ENCODE results near the gene STOX2. TPM values are rescaled to one million over a fixed set of nuclear protein-coding genes. Genes with fewer than 3 reads are reported as not detected.

The STOX2 gene
- total RNA-seq, 1 donor from 2014 or later: 1.9 TPM

GRCh38 chr4:184059099-184059498 lies 154.0 kb downstream of the STOX2 start:
- TF ChIP-seq CTCF (IDR thresholded peaks at IDR 0.05): no peak
- Mint-ChIP-seq H3K4me3 (ENCODE audit: unreplicated experiment) (no peak overlapping the region), H3K36me3 (ENCODE audit: low read depth) (no peaks in the 10 kb centered on the region), H3K4me1 (ENCODE audit: low read depth) (no peaks in the 10 kb centered on the region), H3K27ac (ENCODE audit: unreplicated experiment) (no peak overlapping the region), H3K27me3 (ENCODE audit: low read depth) (peaks cover 13% of the 10 kb centered on the region), H3K9me3 (ENCODE audit: low read depth) (peaks cover 2% of the 10 kb centered on the region)
- no peak for DNase-seq (ENCODE audit: low spot score)

- TF ChIP-seq CTCF (IDR thresholded peaks at IDR 0.05): no peak
- Mint-ChIP-seq H3K27ac (ENCODE audit: unreplicated experiment) (no peak overlapping the region), H3K9me3 (ENCODE audit: low read depth) (no peaks in the 10 kb centered on the region), H3K4me1 (ENCODE audit: low read depth) (no peaks in the 10 kb centered on the region), H3K4me3 (ENCODE audit: unreplicated experiment) (no peak overlapping the region), H3K27me3 (ENCODE audit: low read depth) (peaks cover 5% of the 10 kb centered on the region), H3K36me3 (ENCODE audit: low read depth) (no peaks in the 10 kb centered on the region)
- no peak for DNase-seq (ENCODE audit: low spot score)
These were observed 156.5 kb downstream of the STOX2 start for GRCh38 chr4:184061582-184061981.

- Mint-ChIP-seq H3K27me3 (ENCODE audit: low read depth) (peaks cover 5% of the 10 kb centered on the region), H3K27ac (ENCODE audit: unreplicated experiment) (no peak overlapping the region), H3K36me3 (ENCODE audit: low read depth) (no peaks in the 10 kb centered on the region), H3K9me3 (ENCODE audit: low read depth) (no peaks in the 10 kb centered on the region), H3K4me3 (ENCODE audit: unreplicated experiment) (no peak overlapping the region), H3K4me1 (ENCODE audit: low read depth) (no peaks in the 10 kb centered on the region)
- TF ChIP-seq CTCF (IDR thresholded peaks at IDR 0.05): no peak
- no peak for DNase-seq (ENCODE audit: low spot score)
These were observed 157.7 kb downstream of the STOX2 start for GRCh38 chr4:184062769-184063168.

- Mint-ChIP-seq H3K9me3 (ENCODE audit: low read depth) (no peaks in the 10 kb centered on the region), H3K36me3 (ENCODE audit: low read depth) (no peaks in the 10 kb centered on the region), H3K27ac (ENCODE audit: unreplicated experiment) (no peak overlapping the region), H3K4me1 (ENCODE audit: low read depth) (no peaks in the 10 kb centered on the region), H3K4me3 (ENCODE audit: unreplicated experiment) (no peak overlapping the region), H3K27me3 (ENCODE audit: low read depth) (peaks cover 3% of the 10 kb centered on the region)
- no peak for TF ChIP-seq CTCF (IDR thresholded peaks at IDR 0.05)
- DNase-seq (ENCODE audit: low spot score): no peak
These were observed 159.8 kb downstream of the STOX2 start for GRCh38 chr4:184064877-184065276.

GRCh38 chr4:184066584-184067300 lies 161.6 kb downstream of the STOX2 start:
- H3K4me1 Mint-ChIP-seq (ENCODE audit: low read depth): no peaks in the 10 kb centered on the region
- H3K36me3 Mint-ChIP-seq (ENCODE audit: low read depth): no peaks in the 10 kb centered on the region
- no peak overlapping the region for H3K4me3 Mint-ChIP-seq (ENCODE audit: unreplicated experiment)
- no peak overlapping the region for H3K27ac Mint-ChIP-seq (ENCODE audit: unreplicated experiment)
- no peak for TF ChIP-seq CTCF (IDR thresholded peaks at IDR 0.05)
- peaks cover 4% of the 10 kb centered on the region for H3K9me3 Mint-ChIP-seq (ENCODE audit: low read depth)
- peaks cover 3% of the 10 kb centered on the region for H3K27me3 Mint-ChIP-seq (ENCODE audit: low read depth)
- no peak for DNase-seq (ENCODE audit: low spot score)
